Progenitor cell of endocrine pancreas (in vitro differentiated cells): ENCODE measurements around the gene ACP7. TPM values are rescaled to one million over a fixed set of nuclear protein-coding genes. Genes with fewer than 3 reads are reported as not detected.

Source experiments
- DNase-seq: peaks from one replicate; pipeline ENCODE4 v3.0.0; 2021; ENCODE audit warnings: low spot score; ENCODE audit not compliant: unreplicated experiment
- H3K27ac Mint-ChIP-seq: 2 replicates; pipeline ENCODE4 v1.8.0; 2021; ENCODE audit warnings: mild to moderate bottlenecking, moderate library complexity, mixed read lengths
- H3K27me3 Mint-ChIP-seq: 2 replicates; pipeline ENCODE4 v1.8.0; 2021; ENCODE audit warnings: mixed read lengths
- H3K36me3 Mint-ChIP-seq: 2 replicates; pipeline ENCODE4 v1.8.0; 2022; ENCODE audit warnings: mixed read lengths; ENCODE audit not compliant: insufficient read depth
- H3K4me1 Mint-ChIP-seq: 2 replicates; pipeline ENCODE4 v1.8.0; 2021; ENCODE audit warnings: low read depth, mixed read lengths
- H3K4me3 Mint-ChIP-seq: 2 replicates; pipeline ENCODE4 v1.8.0; 2021; ENCODE audit warnings: low read depth, mild to moderate bottlenecking, moderate library complexity, mixed read lengths
- H3K9me3 Mint-ChIP-seq: 2 replicates; pipeline ENCODE4 v1.8.0; 2021; ENCODE audit warnings: low read depth, mixed read lengths
- total RNA-seq: library from RNA; stranded (reverse); gene quantifications from 2 replicates; pipeline ENCODE4 v1.2.1, GENCODE V29; 2021
- TF ChIP-seq, protein P1 (sequence below): fragments of 200-600 bp; sonication (generic); IDR thresholded peaks from one replicate; pipeline ENCODE4 v1.5.0; 2021; ENCODE audit warnings: antibody characterized with exemption, mild to moderate bottlenecking; ENCODE audit not compliant: unreplicated experiment

The ACP7 gene
- total RNA-seq, 1 donor from 2014 or later = not detected

DNA sequence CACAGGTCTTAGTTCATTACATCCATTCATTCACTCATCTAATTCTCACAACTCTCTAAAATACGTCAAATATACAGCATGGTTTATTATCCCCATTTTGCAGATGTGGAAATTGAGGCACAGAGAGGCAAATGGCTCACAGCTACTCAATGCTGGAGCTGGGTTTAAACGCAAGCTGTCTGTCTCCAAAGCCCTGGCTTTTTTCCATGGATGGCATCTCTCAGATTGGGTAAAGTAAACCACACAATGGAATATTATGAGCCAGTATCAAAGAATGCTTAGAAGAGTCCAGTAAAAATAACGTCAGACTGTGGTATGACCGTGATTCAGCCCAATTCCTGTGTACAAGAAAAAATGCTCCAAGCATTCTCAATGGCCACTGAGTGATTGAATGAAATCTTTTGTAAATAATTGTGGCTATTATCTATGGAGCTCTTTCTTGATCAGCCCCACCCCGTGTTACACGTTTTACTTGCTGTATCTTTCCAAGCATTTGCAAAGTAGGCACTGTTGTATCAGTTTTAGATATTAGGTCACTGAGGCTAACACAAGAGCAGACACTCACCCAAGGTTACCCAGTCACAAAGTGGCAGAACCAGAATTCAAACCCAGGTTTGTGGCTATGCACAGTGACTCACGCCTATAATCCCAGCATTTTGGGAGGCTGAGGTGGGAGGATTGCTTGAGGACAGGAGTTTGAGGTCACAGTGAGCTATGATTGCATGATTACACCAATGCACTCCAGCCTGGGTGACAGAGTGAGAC lies 5.5 kb upstream of the ACP7 start:
- Mint-ChIP-seq H3K27ac (no peak overlapping the region), H3K9me3 (no peaks in the 10 kb centered on the region), H3K27me3 (peaks cover 52% of the 10 kb centered on the region), H3K4me1 (no peaks in the 10 kb centered on the region), H3K4me3 (no peak overlapping the region), H3K36me3 (no peaks in the 10 kb centered on the region)
- no peak for DNase-seq
- TF ChIP-seq, protein P1, sequence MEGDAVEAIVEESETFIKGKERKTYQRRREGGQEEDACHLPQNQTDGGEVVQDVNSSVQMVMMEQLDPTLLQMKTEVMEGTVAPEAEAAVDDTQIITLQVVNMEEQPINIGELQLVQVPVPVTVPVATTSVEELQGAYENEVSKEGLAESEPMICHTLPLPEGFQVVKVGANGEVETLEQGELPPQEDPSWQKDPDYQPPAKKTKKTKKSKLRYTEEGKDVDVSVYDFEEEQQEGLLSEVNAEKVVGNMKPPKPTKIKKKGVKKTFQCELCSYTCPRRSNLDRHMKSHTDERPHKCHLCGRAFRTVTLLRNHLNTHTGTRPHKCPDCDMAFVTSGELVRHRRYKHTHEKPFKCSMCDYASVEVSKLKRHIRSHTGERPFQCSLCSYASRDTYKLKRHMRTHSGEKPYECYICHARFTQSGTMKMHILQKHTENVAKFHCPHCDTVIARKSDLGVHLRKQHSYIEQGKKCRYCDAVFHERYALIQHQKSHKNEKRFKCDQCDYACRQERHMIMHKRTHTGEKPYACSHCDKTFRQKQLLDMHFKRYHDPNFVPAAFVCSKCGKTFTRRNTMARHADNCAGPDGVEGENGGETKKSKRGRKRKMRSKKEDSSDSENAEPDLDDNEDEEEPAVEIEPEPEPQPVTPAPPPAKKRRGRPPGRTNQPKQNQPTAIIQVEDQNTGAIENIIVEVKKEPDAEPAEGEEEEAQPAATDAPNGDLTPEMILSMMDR = no peak

DNA sequence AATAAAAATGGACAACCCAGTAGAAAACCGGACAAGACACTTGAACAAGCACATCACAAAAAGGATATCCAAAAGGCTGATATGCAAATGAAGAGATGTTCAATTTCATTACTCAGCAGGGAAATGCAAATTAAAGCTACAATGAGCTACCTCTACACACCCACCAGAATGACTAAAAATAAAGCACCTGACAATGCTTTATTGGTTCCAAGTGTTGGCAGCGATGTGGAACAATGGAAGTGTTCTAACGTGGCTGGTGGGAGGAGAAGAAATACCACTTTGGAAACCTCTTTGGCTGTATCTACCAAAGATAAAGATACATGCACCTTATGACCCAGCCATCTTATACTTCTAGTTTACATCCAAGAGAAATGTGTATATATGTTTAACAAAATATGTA lies 3.7 kb upstream of the ACP7 start:
- DNase-seq = no peak
- peaks cover 1% of the 10 kb centered on the region for H3K4me1 Mint-ChIP-seq
- no peaks in the 10 kb centered on the region for H3K9me3 Mint-ChIP-seq
- H3K4me3 Mint-ChIP-seq = no peak overlapping the region
- TF ChIP-seq, protein P1 = no peak
- no peaks in the 10 kb centered on the region for H3K36me3 Mint-ChIP-seq
- H3K27me3 Mint-ChIP-seq = peaks cover 62% of the 10 kb centered on the region
- H3K27ac Mint-ChIP-seq = no peak overlapping the region

DNA sequence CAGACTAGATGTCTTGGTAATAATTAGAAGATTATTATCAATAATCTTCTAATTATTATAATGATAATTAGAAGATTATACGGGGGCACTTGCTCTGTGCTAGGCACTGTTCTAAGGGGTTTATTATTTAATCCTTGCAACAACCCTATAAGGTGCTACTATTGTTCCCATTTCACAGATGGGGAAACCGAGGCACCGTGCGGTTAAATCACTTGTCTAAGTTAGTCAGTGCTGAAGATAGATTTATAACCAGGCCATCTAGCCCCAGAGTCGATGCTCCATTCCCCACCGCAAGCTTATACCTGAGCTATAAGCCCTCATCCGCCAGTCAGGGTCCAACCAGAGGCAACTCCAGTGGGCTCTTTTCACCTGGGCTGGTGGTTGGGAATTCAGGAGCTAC lies 2.0 kb upstream of the ACP7 start:
- H3K4me3 Mint-ChIP-seq = no peak overlapping the region
- no peaks in the 10 kb centered on the region for H3K36me3 Mint-ChIP-seq
- DNase-seq = no peak
- H3K27me3 Mint-ChIP-seq = peaks cover 64% of the 10 kb centered on the region
- TF ChIP-seq, protein P1 = no peak
- H3K27ac Mint-ChIP-seq = no peak overlapping the region
- peaks cover 1% of the 10 kb centered on the region for H3K4me1 Mint-ChIP-seq
- H3K9me3 Mint-ChIP-seq = no peaks in the 10 kb centered on the region

DNA sequence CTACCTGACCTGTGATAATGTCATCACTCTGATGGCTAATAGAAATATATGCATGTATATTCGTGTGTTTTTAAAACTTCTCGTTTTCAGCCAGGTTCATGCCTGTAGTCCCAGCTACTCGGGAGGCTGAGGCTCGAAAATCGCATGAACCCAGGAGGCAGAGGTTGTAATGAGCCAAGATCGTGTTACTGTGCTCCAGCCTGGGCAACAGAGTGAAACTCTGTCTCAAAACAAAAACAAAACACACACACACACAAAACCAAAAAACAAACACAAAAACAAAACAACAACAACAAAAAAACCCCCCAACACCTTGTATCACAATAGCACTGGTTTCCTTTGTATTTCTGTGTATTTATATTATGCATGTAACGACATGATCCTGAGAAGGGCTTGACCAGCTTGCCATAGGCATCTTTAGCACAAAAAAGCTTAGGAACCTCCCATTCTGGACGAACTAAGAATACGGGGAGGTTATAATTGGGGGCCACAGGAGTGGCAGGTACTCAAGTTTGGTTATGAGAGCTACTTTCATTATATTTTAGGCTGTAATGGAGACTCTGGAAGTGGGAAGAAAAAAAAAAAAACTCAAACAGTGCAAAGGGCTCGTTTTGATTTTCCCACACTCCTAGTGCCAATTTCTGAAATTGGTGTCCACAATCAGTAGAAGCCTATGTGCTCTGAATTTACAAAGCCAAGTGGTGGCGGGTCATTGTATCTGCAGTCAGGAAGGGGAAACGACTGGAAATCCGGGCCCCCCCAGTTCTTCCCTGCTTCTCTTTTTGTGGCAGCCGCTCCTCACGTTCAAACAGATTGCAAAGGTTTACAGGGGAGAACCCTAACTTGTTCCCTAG lies 1.2 kb upstream of the ACP7 start:
- no peak overlapping the region for H3K4me3 Mint-ChIP-seq
- TF ChIP-seq, protein P1 = no peak
- peaks cover 1% of the 10 kb centered on the region for H3K4me1 Mint-ChIP-seq
- no peak for DNase-seq
- H3K27me3 Mint-ChIP-seq = peaks cover 63% of the 10 kb centered on the region
- no peak overlapping the region for H3K27ac Mint-ChIP-seq
- H3K9me3 Mint-ChIP-seq = no peaks in the 10 kb centered on the region
- no peaks in the 10 kb centered on the region for H3K36me3 Mint-ChIP-seq

DNA sequence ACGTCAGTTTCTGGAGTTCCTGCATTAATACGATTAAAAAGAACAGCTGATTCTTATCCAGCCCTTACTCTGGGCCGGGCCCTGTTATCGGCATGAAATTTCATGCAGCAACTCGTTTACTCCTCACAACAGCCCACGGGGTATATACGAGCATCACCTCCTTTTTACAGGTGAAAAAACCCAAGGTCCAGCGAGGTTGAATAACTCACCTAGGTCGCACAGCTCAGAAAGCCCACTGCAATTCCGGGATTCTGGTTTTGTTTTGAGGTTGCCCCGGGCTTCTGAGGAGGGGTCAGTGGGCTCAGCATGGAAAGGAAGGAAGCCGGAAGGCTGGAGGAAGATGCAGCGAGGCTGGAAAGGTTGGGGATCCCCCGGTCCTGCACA lies 577 bp upstream of the ACP7 start:
- Mint-ChIP-seq H3K27ac (no peak overlapping the region), H3K4me3 (peak overlapping the region; percentile 41), H3K9me3 (no peaks in the 10 kb centered on the region), H3K27me3 (peaks cover 64% of the 10 kb centered on the region), H3K36me3 (no peaks in the 10 kb centered on the region), H3K4me1 (peaks cover 1% of the 10 kb centered on the region)
- no peak for DNase-seq
- TF ChIP-seq, protein P1 = no peak
